Measurements from ENCODE around the gene NDUFB10. TPM values are rescaled to one million over a fixed set of nuclear protein-coding genes. Genes with fewer than 3 reads are reported as not detected.
"Not testable (repeated sequence)": the region's sequence is repeated elsewhere in the genome, so short reads cannot be mapped to it uniquely, and the experiment has no call there.

NDUFB10 gene
- total RNA-seq, 1 experiment from 2014 or later, result 202 TPM

- CTCF ChIA-PET, result interaction anchor here (1.3 kb wide), 1 partner anchor 97 kb away, joined by 3 read pairs; no protein-coding TSS in a partner anchor
- TF ChIP-seq, protein P1, sequence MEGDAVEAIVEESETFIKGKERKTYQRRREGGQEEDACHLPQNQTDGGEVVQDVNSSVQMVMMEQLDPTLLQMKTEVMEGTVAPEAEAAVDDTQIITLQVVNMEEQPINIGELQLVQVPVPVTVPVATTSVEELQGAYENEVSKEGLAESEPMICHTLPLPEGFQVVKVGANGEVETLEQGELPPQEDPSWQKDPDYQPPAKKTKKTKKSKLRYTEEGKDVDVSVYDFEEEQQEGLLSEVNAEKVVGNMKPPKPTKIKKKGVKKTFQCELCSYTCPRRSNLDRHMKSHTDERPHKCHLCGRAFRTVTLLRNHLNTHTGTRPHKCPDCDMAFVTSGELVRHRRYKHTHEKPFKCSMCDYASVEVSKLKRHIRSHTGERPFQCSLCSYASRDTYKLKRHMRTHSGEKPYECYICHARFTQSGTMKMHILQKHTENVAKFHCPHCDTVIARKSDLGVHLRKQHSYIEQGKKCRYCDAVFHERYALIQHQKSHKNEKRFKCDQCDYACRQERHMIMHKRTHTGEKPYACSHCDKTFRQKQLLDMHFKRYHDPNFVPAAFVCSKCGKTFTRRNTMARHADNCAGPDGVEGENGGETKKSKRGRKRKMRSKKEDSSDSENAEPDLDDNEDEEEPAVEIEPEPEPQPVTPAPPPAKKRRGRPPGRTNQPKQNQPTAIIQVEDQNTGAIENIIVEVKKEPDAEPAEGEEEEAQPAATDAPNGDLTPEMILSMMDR (IDR thresholded peaks at IDR 0.05; ENCODE audit: unreplicated experiment), result no peak
- peak overlapping the region; percentile 78 for H3K4me3 Mint-ChIP-seq (ENCODE audit: unreplicated experiment)
- H3K4me1 Mint-ChIP-seq (ENCODE audit: insufficient read depth, unreplicated experiment), result peaks cover 23% of the 10 kb centered on the region
- intact Hi-C loops (cut with micrococcal nuclease), result no loop called here
- H3K27me3 Mint-ChIP-seq (ENCODE audit: insufficient read depth, unreplicated experiment), result no peaks in the 10 kb centered on the region
- H3K27ac Mint-ChIP-seq (ENCODE audit: low read depth, unreplicated experiment), result peak overlapping the region; percentile 91
- H3K36me3 Mint-ChIP-seq (ENCODE audit: insufficient read depth, unreplicated experiment), result peaks cover 59% of the 10 kb centered on the region
- POLR2A ChIA-PET, result interaction anchor here (1.4 to 8.9 kb wide), 11 partner anchors 8 to 194 kb away, joined by 4 to 72 read pairs (median 8); partner anchors contain the start of genes EME2, GFER, MRPS34 and MSRB1
- no TSS peak for BruUV-seq (replicated peaks)
- peak; percentile 68 for DNase-seq (ENCODE audit: unreplicated experiment)
- H3K9me3 Mint-ChIP-seq (ENCODE audit: unreplicated experiment), result no peaks in the 10 kb centered on the region
Observed at GRCh38 chr16:1960665-1961630, 1.6 kb downstream of the NDUFB10 start.

DNA sequence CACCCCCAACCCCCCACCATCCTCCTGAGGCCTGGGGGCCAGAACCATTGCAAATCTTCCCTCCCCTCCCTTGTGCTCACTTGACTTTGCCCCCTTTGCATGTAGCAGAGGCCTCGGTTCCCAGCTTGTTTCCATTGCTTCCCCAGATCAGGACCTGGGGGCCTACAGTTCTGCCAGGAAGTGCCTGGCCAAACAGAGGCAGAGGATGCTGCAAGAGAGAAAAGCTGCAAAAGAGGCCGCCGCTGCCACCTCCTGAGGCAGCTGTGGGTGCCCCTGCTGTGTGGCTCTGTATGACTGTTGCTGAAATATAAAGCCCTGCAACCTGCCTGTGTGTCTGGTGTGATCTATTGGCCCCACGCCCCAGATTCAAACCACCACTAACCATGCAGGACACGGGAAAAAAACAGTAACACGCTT, 2.3 kb downstream of the NDUFB10 start:
- Mint-ChIP-seq H3K9me3 (ENCODE audit: unreplicated experiment) (no peaks in the 10 kb centered on the region), H3K4me3 (ENCODE audit: unreplicated experiment) (peak overlapping the region; percentile 78), H3K4me1 (ENCODE audit: insufficient read depth, unreplicated experiment) (peaks cover 23% of the 10 kb centered on the region), H3K36me3 (ENCODE audit: insufficient read depth, unreplicated experiment) (peaks cover 60% of the 10 kb centered on the region), H3K27ac (ENCODE audit: low read depth, unreplicated experiment) (no peak overlapping the region), H3K27me3 (ENCODE audit: insufficient read depth, unreplicated experiment) (no peaks in the 10 kb centered on the region)
- intact Hi-C loops (cut with micrococcal nuclease), result no loop called here
- ChIA-PET CTCF (interaction anchor here (0.8 to 1.3 kb wide), 2 partner anchors 98 to 101 kb away, joined by 3 read pairs; no protein-coding TSS in a partner anchor), POLR2A (interaction anchor here (1.1 to 8.9 kb wide), 8 partner anchors 9 to 179 kb away, joined by 3 to 72 read pairs (median 9); partner anchors contain the start of genes GFER, MSRB1, NOXO1 and NTHL1)
- TSS peak; percentile 14 for BruUV-seq (replicated peaks)
- TF ChIP-seq, protein P1 (IDR thresholded peaks at IDR 0.05; ENCODE audit: unreplicated experiment), result no peak
- DNase-seq (ENCODE audit: unreplicated experiment), result no peak

- CTCF ChIA-PET, result interaction anchor here (0.7 to 1.3 kb wide), 3 partner anchors 78 to 102 kb away, joined by 3 to 4 read pairs (median 3); no protein-coding TSS in a partner anchor
- H3K27me3 Mint-ChIP-seq (ENCODE audit: insufficient read depth, unreplicated experiment); intact Hi-C loops (cut with micrococcal nuclease); DNase-seq (ENCODE audit: unreplicated experiment); H3K9me3 Mint-ChIP-seq (ENCODE audit: unreplicated experiment): not testable (repeated sequence)
- POLR2A ChIA-PET, result interaction anchor here (0.7 to 8.9 kb wide), 12 partner anchors 9 to 1435 kb away, joined by 3 to 72 read pairs (median 10); partner anchors contain the start of genes CAPN15, NOXO1, NTHL1 and NUBP2
- BruUV-seq (replicated peaks), result TSS peak; percentile 72
- Mint-ChIP-seq H3K4me3 (ENCODE audit: unreplicated experiment) (peak overlapping the region; percentile 78), H3K4me1 (ENCODE audit: insufficient read depth, unreplicated experiment) (peaks cover 23% of the 10 kb centered on the region), H3K36me3 (ENCODE audit: insufficient read depth, unreplicated experiment) (peaks cover 60% of the 10 kb centered on the region), H3K27ac (ENCODE audit: low read depth, unreplicated experiment) (peak overlapping the region; percentile 95)
Observed at GRCh38 chr16:1962161-1963153, 3.1 kb downstream of the NDUFB10 start.

Measured in MCF 10A (cell line).